ENCODE measurements around the gene DYNC2LI1.

DYNC2LI1 gene

GRCh38 chr2:43846140-43846793, 72.4 kb downstream of the DYNC2LI1 start:
- no peak for DNase-seq (ENCODE audit: low read depth)

- no peak for DNase-seq (ENCODE audit: low read depth)
Measured at GRCh38 chr2:43848214-43848613, 74.4 kb downstream of the DYNC2LI1 start.

DNA sequence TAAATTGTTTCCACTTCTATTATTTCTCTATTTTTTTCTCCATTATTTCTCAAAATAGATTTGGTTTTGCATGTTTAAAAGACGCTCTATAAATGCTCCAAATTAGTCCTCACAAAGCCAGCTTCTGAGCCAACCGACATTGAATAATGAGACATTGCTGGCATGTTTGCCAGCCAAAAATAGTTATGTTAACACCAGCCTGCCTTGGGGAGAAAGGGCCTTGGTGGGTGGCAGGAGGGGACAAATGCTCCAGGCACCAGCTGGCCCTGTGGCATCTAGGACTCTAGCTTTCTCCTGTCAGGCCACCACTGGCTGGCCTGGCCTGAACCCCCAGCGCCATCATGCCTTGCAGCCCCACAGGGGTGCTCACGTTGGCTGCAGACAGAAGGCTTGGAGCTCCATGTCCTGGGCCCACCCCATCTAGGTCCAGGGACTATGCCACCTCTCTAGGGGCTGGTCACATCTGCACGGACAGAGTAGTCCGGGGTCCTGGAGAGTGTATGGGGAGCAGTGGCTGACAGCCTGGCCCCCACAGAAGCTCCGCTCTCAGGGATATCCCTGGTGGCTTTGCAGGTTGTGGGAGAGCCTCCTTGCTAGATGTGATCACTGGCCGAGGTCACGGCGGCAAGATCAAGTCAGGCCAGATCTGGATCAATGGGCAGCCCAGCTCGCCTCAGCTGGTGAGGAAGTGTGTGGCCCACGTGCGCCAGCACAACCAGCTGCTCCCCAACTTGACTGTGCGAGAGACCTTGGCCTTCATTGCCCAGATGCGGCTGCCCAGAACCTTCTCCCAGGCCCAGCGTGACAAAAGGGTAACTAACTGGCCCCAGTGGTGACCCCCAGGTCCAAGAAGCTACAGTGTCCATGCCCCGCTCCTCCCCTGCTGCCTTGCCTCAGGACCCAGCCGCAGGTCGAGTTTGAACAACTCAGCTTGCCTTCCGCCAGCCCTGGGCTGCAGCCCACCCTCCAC, 77.5 kb downstream of the DYNC2LI1 start:
- no peak for DNase-seq (ENCODE audit: low read depth)

DNA sequence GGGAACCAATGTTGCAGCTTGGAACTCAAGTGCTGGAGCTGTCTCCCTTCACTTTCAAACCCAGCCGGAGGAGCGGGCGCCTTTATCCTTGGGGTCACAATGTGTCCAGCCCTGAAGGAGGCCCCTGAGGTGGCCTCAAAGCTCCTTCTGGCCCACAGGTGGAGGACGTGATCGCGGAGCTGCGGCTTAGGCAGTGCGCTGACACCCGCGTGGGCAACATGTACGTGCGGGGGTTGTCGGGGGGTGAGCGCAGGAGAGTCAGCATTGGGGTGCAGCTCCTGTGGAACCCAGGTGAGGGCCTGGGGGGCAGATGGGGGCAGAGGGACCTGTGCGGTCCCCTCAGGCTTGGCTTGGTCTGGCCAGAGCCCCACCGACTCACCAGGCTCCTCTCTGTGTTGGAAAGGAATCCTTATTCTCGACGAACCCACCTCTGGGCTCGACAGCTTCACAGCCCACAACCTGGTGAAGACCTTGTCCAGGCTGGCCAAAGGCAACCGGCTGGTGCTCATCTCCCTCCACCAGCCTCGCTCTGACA, 78.4 kb downstream of the DYNC2LI1 start:
- no peak for DNase-seq (ENCODE audit: low read depth)

DNA sequence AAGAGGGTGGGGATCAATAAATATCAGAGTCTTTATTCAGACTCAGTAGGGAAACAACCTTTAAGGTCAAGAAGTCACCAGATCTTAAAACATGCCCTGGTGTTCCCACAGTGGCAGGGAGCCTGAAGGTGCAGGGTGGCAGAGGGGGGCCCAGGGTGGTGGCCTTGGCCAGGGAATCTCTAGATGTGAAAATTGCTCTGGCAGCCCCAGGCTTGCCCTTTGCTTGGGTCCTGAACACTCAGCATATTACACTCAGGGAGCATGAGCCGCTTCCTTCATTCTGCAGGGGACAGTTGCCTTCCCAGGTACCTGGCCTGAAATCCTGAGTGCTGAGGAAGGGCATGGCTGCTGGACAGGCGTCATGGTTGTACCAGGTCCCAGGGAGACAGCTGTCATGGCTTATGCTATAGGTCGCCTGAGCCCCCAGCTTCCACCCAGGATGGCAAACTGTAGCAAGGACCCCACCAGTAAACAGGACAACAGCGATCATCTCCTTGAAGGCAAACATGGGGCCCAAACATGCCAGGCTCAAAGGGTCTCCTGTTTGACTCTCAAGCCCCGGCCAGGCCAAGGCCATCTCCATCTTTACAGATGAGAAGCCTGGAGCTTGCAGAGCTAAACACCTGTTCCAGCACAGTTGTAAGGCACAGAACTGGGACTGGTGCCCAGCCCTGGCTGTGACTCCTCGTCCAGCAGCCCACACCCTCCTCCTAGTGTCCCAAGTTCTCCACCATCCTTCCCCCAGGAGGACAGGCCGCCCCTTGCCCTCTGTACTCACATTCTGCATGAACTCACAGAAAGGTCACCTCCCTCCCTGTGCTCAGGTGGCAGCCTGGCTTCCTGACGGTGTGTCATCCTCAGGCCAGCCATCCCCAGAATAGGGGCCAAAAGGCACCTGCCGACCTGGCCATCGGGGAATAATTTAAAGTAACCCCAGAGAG, 79.6 kb downstream of the DYNC2LI1 start:
- DNase-seq (ENCODE audit: low read depth), result no peak

- no peak for DNase-seq (ENCODE audit: low read depth)
Measured at GRCh38 chr2:43854671-43855070, 80.8 kb downstream of the DYNC2LI1 start.

DNA sequence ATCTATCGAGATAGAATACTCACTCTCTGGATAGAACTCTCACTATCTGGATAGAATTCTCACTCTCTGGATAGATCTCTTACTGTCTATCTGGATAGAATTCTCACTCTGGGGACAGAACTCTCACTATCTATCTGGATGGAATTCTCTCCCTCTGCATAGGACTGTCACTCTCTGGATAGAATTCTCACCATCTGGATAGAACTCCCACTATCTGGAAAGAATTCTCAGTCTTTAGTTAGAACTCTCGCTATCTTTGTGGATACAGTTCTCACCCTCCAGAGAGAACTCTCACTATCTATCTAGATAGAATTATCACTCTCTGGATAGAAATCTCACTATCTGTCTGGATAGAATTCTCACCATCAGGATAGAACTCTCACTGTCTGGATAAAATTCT, 81.5 kb downstream of the DYNC2LI1 start:
- DNase-seq (ENCODE audit: low read depth), result no peak

Data from T-helper 22 cell (primary cell).